Mesenchymal stem cell (in vitro differentiated cells and primary cell): ENCODE measurements around the gene CYTH1.

Experiments used
- DNase-seq: peaks from one replicate; pipeline ENCODE4 v3.0.0-alpha.2; 2013
- H2AFZ ChIP-seq: one replicate; pipeline ENCODE4 v1.6.1; 2013; ENCODE audit warnings: low read depth, mild to moderate bottlenecking, control low read depth, inconsistent platforms, low read length, moderate library complexity
- H2AK5ac ChIP-seq: 2 replicates; pipeline ENCODE4 v1.6.1; 2013; ENCODE audit warnings: low read length, moderate library complexity, mild to moderate bottlenecking, inconsistent platforms; ENCODE audit not compliant: severe bottlenecking
- H2BK120ac ChIP-seq: one replicate; pipeline ENCODE4 v1.6.1; 2013; ENCODE audit warnings: low read depth, mild to moderate bottlenecking, inconsistent platforms, low read length, moderate library complexity
- H2BK12ac ChIP-seq, 2 experiments: one replicate each; pipeline ENCODE4 v1.6.1; 2013; ENCODE audit warnings: inconsistent platforms in 2 of 2, low read length in 2 of 2, mild to moderate bottlenecking in 2 of 2, moderate library complexity in 2 of 2, control low read depth in 1 of 2
- H2BK15ac ChIP-seq: one replicate; pipeline ENCODE4 v1.6.1; 2013; ENCODE audit warnings: mild to moderate bottlenecking, low read depth, inconsistent platforms; ENCODE audit not compliant: poor library complexity, severe bottlenecking
- H2BK5ac ChIP-seq: 2 replicates; pipeline ENCODE4 v1.6.1; 2013; ENCODE audit warnings: low read depth, mild to moderate bottlenecking, low read length, control low read depth, inconsistent platforms; ENCODE audit not compliant: poor library complexity, severe bottlenecking
- H3K14ac ChIP-seq, 2 experiments: one replicate each; pipeline ENCODE4 v1.6.1; 2013; ENCODE audit warnings: inconsistent platforms in 2 of 2, low read length in 2 of 2, control low read depth in 1 of 2, mild to moderate bottlenecking in 1 of 2, moderate library complexity in 1 of 2
- H3K18ac ChIP-seq, 2 experiments: one replicate each; pipeline ENCODE4 v1.6.1; 2013; ENCODE audit warnings: inconsistent platforms in 2 of 2, low read length in 2 of 2, control low read depth in 1 of 2, low read depth in 1 of 2, mild to moderate bottlenecking in 1 of 2
- H3K23ac ChIP-seq, 2 experiments: one replicate each; pipeline ENCODE4 v1.6.1; 2013; ENCODE audit warnings: inconsistent platforms in 2 of 2, low read length in 2 of 2, mild to moderate bottlenecking in 2 of 2, moderate library complexity in 2 of 2, control low read depth in 1 of 2
- H3K27ac ChIP-seq: 2 replicates; pipeline ENCODE4 v1.5.1; 2013; ENCODE audit warnings: mild to moderate bottlenecking, moderate library complexity, low read length, control low read depth, inconsistent platforms; ENCODE audit not compliant: poor library complexity, severe bottlenecking
- H3K27me3 ChIP-seq, 2 experiments: 2 replicates each; pipeline versions ENCODE4 v1.6.1 to v1.7.0; 2013; ENCODE audit warnings: low read length in 2 of 2, mild to moderate bottlenecking in 2 of 2, moderate library complexity in 2 of 2, control low read depth in 1 of 2, inconsistent platforms in 1 of 2; ENCODE audit not compliant: control insufficient read depth in 1 of 2, insufficient read depth in 1 of 2
- H3K36me3 ChIP-seq, 2 experiments: 2 replicates each; pipeline versions ENCODE4 v1.6.1 to v1.7.0; 2013; ENCODE audit warnings: low read length in 2 of 2, control low read depth in 1 of 2, inconsistent platforms in 1 of 2, low read depth in 1 of 2, mild to moderate bottlenecking in 1 of 2; ENCODE audit not compliant: insufficient read depth in 2 of 2, control insufficient read depth in 1 of 2
- H3K4ac ChIP-seq, 2 experiments: one replicate each; pipeline ENCODE4 v1.6.1; 2013; ENCODE audit warnings: inconsistent platforms in 2 of 2, low read length in 2 of 2, mild to moderate bottlenecking in 2 of 2, moderate library complexity in 2 of 2, control low read depth in 1 of 2, low read depth in 1 of 2
- H3K4me1 ChIP-seq: 2 replicates; pipeline ENCODE4 v1.6.1; 2013; ENCODE audit warnings: low read depth, low read length, control low read depth; ENCODE audit not compliant: control insufficient read depth, insufficient read depth
- H3K4me2 ChIP-seq: 2 replicates; pipeline ENCODE4 v1.6.1; 2013; ENCODE audit warnings: low read length, mild to moderate bottlenecking, inconsistent platforms; ENCODE audit not compliant: poor library complexity, severe bottlenecking
- H3K4me3 ChIP-seq, 2 experiments: 2 replicates each; pipeline versions ENCODE4 v1.5.1 to v1.7.0; 2013; ENCODE audit warnings: low read length in 2 of 2, mild to moderate bottlenecking in 2 of 2, control low read depth in 1 of 2, low read depth in 1 of 2; ENCODE audit not compliant: insufficient read depth in 1 of 2
- H3K79me1 ChIP-seq: replicated peaks from 2 replicates; pipeline ENCODE4 v1.6.1; 2013; ENCODE audit warnings: mild to moderate bottlenecking, control low read depth, low read length, inconsistent platforms; ENCODE audit not compliant: poor library complexity, severe bottlenecking
- H3K9ac ChIP-seq: 2 replicates; pipeline ENCODE4 v1.7.0; 2013; ENCODE audit warnings: mild to moderate bottlenecking, low read length, moderate library complexity
- H3K9me3 ChIP-seq: 2 replicates; pipeline ENCODE4 v1.7.0; 2013; ENCODE audit warnings: mild to moderate bottlenecking, low read length; ENCODE audit not compliant: control insufficient read depth
- H4K8ac ChIP-seq: one replicate; pipeline ENCODE4 v1.6.1; 2013; ENCODE audit warnings: inconsistent platforms, mild to moderate bottlenecking, low read length, moderate library complexity
- H4K91ac ChIP-seq: one replicate; pipeline ENCODE4 v1.6.1; 2013; ENCODE audit warnings: mild to moderate bottlenecking, low read length, inconsistent platforms
- WGBS: methylation state at CpG from one replicate; pipeline ENCODE4 v1.1.7; 2013; ENCODE audit warnings: mixed read lengths; 5-methylcytosine and 5-hydroxymethylcytosine counted together

CYTH1 gene

GRCh38 chr17:78763561-78763960, 18.5 kb downstream of the CYTH1 start:
- Histone ChIP-seq H2BK120ac (no peak overlapping the region), H4K91ac (no peak overlapping the region)
- WGBS, result 97% methylated on average over 2 of the region's 3 CpGs

GRCh38 chr17:78761789-78762406, 20.2 kb downstream of the CYTH1 start:
- 60% methylated on average over 3 of the region's 5 CpGs for whole genome bisulfite sequencing
- no peak overlapping the region for H2BK120ac ChIP-seq
- no peak overlapping the region for H2AK5ac ChIP-seq
- no peak overlapping the region for H2AFZ ChIP-seq
- H3K4me3 ChIP-seq, result no peak overlapping the region
- H2BK15ac ChIP-seq, result no peak overlapping the region
- peaks cover under 1% of the 10 kb centered on the region for H3K4me1 ChIP-seq
- DNase-seq, result peak; percentile 32
- H3K4ac ChIP-seq, result no peak overlapping the region
- H3K18ac ChIP-seq, result no peak overlapping the region
- H3K23ac ChIP-seq, result no peak overlapping the region
- no peaks in the 10 kb centered on the region for H3K36me3 ChIP-seq
- no peaks in the 10 kb centered on the region for H3K27me3 ChIP-seq
- no peak overlapping the region for H3K27ac ChIP-seq
- H3K9ac ChIP-seq, result peak overlapping the region; percentile 6
- H3K9me3 ChIP-seq, result no peaks in the 10 kb centered on the region
- H2BK5ac ChIP-seq, result no peak overlapping the region
- no peak overlapping the region for H3K14ac ChIP-seq
- no peak overlapping the region for H4K91ac ChIP-seq
- no peak overlapping the region for H4K8ac ChIP-seq
- no peak overlapping the region for H2BK12ac ChIP-seq
- no peak overlapping the region for H3K4me2 ChIP-seq
- peaks cover 26% of the 10 kb centered on the region for H3K79me1 ChIP-seq

More at GRCh38 chr17:78763561-78763960, 18.5 kb downstream of the CYTH1 start:
- no peak for DNase-seq
- Histone ChIP-seq H3K4me3 (no peak overlapping the region), H3K18ac (no peak overlapping the region), H3K27ac (no peak overlapping the region), H3K9ac (no peak overlapping the region), H3K36me3 (no peaks in the 10 kb centered on the region), H3K27me3 (no peaks in the 10 kb centered on the region), H3K14ac (no peak overlapping the region), H2BK5ac (no peak overlapping the region), H3K9me3 (no peaks in the 10 kb centered on the region), H3K4me2 (no peak overlapping the region), H2AK5ac (no peak overlapping the region), H3K4ac (no peak overlapping the region), H2BK12ac (no peak overlapping the region), H3K4me1 (peaks cover 4% of the 10 kb centered on the region), H3K79me1 (peaks cover 25% of the 10 kb centered on the region), H2BK15ac (no peak overlapping the region), H3K23ac (no peak overlapping the region), H2AFZ (no peak overlapping the region), H4K8ac (no peak overlapping the region)

GRCh38 chr17:78759969-78760352, 22.1 kb downstream of the CYTH1 start:
- no peak overlapping the region for H2BK5ac ChIP-seq
- H3K4ac ChIP-seq, result no peak overlapping the region
- no peak overlapping the region for H3K27ac ChIP-seq
- no peak overlapping the region for H2AK5ac ChIP-seq
- H3K9ac ChIP-seq, result no peak overlapping the region
- H3K18ac ChIP-seq, result no peak overlapping the region
- DNase-seq, result no peak
- H2BK15ac ChIP-seq, result no peak overlapping the region
- H2BK120ac ChIP-seq, result no peak overlapping the region
- no peak overlapping the region for H3K4me3 ChIP-seq
- no peaks in the 10 kb centered on the region for H3K9me3 ChIP-seq
- H3K4me2 ChIP-seq, result no peak overlapping the region
- H3K23ac ChIP-seq, result no peak overlapping the region
- no peak overlapping the region for H3K14ac ChIP-seq
- H3K27me3 ChIP-seq, result no peaks in the 10 kb centered on the region
- H4K91ac ChIP-seq, result no peak overlapping the region
- H3K36me3 ChIP-seq, result no peaks in the 10 kb centered on the region
- peaks cover 18% of the 10 kb centered on the region for H3K79me1 ChIP-seq
- no peak overlapping the region for H2AFZ ChIP-seq
- H4K8ac ChIP-seq, result no peak overlapping the region
- H2BK12ac ChIP-seq, result no peak overlapping the region
- no peaks in the 10 kb centered on the region for H3K4me1 ChIP-seq
- WGBS, result 97% methylated on average over 5 of the region's 5 CpGs

- Histone ChIP-seq H3K4me3 (no peak overlapping the region), H3K79me1 (peaks cover 17% of the 10 kb centered on the region), H3K4ac (no peak overlapping the region), H3K4me2 (no peak overlapping the region), H2BK120ac (no peak overlapping the region), H2BK15ac (no peak overlapping the region), H4K91ac (no peak overlapping the region), H3K27me3 (no peaks in the 10 kb centered on the region), H3K9me3 (no peaks in the 10 kb centered on the region), H3K9ac (no peak overlapping the region), H4K8ac (no peak overlapping the region), H3K23ac (no peak overlapping the region), H3K36me3 (no peaks in the 10 kb centered on the region), H2AK5ac (no peak overlapping the region), H2BK5ac (no peak overlapping the region), H3K18ac (no peak overlapping the region), H3K14ac (no peak overlapping the region), H2BK12ac (no peak overlapping the region), H3K27ac (no peak overlapping the region), H3K4me1 (no peaks in the 10 kb centered on the region), H2AFZ (no peak overlapping the region)
- 97% methylated on average over 10 of the region's 11 CpGs for WGBS
- peak; percentile 47 for DNase-seq
Observed at GRCh38 chr17:78759203-78759968, 22.7 kb downstream of the CYTH1 start.
